GM23338 (cell line): ENCODE data around the gene GALNT7. TPM values are rescaled to one million over a fixed set of nuclear protein-coding genes. Genes with fewer than 3 reads are reported as not detected.
"Not testable (repeated sequence)": the region's sequence is repeated elsewhere in the genome, so short reads cannot be mapped to it uniquely, and the experiment has no call there.

Experiments used
- ATAC-seq: fragments of 200-7000 bp; cut with Tn5 transposase; 3 replicates; pipeline ENCODE4 v1.9.1; 2020
- DNase-seq: peaks from one replicate; pipeline ENCODE4 v3.0.0-alpha.2; 2015; ENCODE audit warnings: low spot score
- H2AFZ ChIP-seq: fragments of 200-600 bp; sonication (generic); 2 replicates; pipeline ENCODE4 v1.8.0; 2016; ENCODE audit warnings: antibody characterized with exemption, mild to moderate bottlenecking, moderate library complexity
- H3F3A ChIP-seq: fragments of 200-600 bp; sonication (generic); replicated peaks from 2 replicates; pipeline ENCODE4 v1.8.0; 2017; ENCODE audit warnings: antibody characterized with exemption, mixed run types, low read depth
- H3K27ac ChIP-seq: fragments of 200-600 bp; sonication (generic); 2 replicates; pipeline ENCODE4 v1.6.1; 2016; ENCODE audit warnings: low read depth
- H3K27me3 ChIP-seq: fragments of 200-600 bp; sonication (generic); 2 replicates; pipeline ENCODE4 v1.8.0; 2016; ENCODE audit warnings: mild to moderate bottlenecking, mixed run types, moderate library complexity; ENCODE audit not compliant: insufficient read depth
- H3K36me3 ChIP-seq: fragments of 200-600 bp; sonication (generic); 2 replicates; pipeline ENCODE4 v1.8.0; 2016; ENCODE audit warnings: mild to moderate bottlenecking; ENCODE audit not compliant: insufficient read depth
- H3K4me1 ChIP-seq: fragments of 200-600 bp; sonication (generic); 2 replicates; pipeline ENCODE4 v1.8.0; 2016; ENCODE audit warnings: mild to moderate bottlenecking, moderate library complexity; ENCODE audit not compliant: insufficient read depth
- H3K4me2 ChIP-seq: fragments of 200-600 bp; sonication (generic); 2 replicates; pipeline ENCODE4 v1.7.1; 2017; ENCODE audit warnings: mixed run types
- H3K4me3 ChIP-seq: fragments of 200-600 bp; sonication (generic); 2 replicates; pipeline ENCODE4 v1.6.1; 2016; ENCODE audit warnings: mixed run types
- H3K79me2 ChIP-seq: fragments of 200-600 bp; sonication (generic); replicated peaks from 2 replicates; pipeline ENCODE4 v1.8.0; 2017; ENCODE audit warnings: mild to moderate bottlenecking; ENCODE audit not compliant: insufficient read depth
- H3K9me2 ChIP-seq: fragments of 200-600 bp; sonication (generic); 2 replicates; pipeline ENCODE4 v1.8.0; 2017; ENCODE audit not compliant: insufficient read depth
- H4K20me1 ChIP-seq: fragments of 200-600 bp; sonication (generic); replicated peaks from 2 replicates; pipeline ENCODE4 v1.8.0; 2017; ENCODE audit warnings: mild to moderate bottlenecking; ENCODE audit not compliant: insufficient read depth
- H3K27ac Mint-ChIP-seq: 2 replicates; pipeline ENCODE4 v1.8.0; 2020; ENCODE audit warnings: inconsistent platforms, mild to moderate bottlenecking, moderate library complexity, mixed read lengths
- H3K27me3 Mint-ChIP-seq: 3 replicates; pipeline ENCODE4 v1.8.0; 2022; ENCODE audit warnings: low read depth, mild to moderate bottlenecking, moderate library complexity, mixed read lengths, inconsistent platforms; ENCODE audit not compliant: insufficient read depth, poor library complexity
- H3K36me3 Mint-ChIP-seq: 3 replicates; pipeline ENCODE4 v1.8.0; 2021; ENCODE audit warnings: low read depth, mild to moderate bottlenecking, inconsistent platforms, moderate library complexity, mixed read lengths
- H3K4me1 Mint-ChIP-seq: 3 replicates; pipeline ENCODE4 v1.8.0; 2020; ENCODE audit warnings: mild to moderate bottlenecking, inconsistent platforms, mixed read lengths
- H3K4me3 Mint-ChIP-seq: 3 replicates; pipeline ENCODE4 v1.8.0; 2021; ENCODE audit warnings: moderate library complexity, mild to moderate bottlenecking, inconsistent platforms, mixed read lengths
- H3K9me3 Mint-ChIP-seq: 3 replicates; pipeline ENCODE4 v1.8.0; 2020; ENCODE audit warnings: moderate library complexity, mild to moderate bottlenecking, inconsistent platforms, mixed read lengths
- CREB1 ChIP-seq: fragments of 250-450 bp; sonication (Bioruptor Pico); IDR thresholded peaks from 2 replicates; pipeline ENCODE4 v1.5.0; 2020; ENCODE audit warnings: low read depth, mild to moderate bottlenecking, moderate library complexity
- CTCF ChIP-seq, 2 experiments: fragments of 200-600 bp in 1 of 2; sonication (generic) in 1 of 2; conservative IDR thresholded peaks; 2 replicates each; pipeline versions ENCODE4 v1.5.1 to v1.6.1; 2016 to 2017; ENCODE audit warnings: antibody characterized with exemption in 2 of 2, low read depth in 2 of 2, mild to moderate bottlenecking in 2 of 2, moderate library complexity in 1 of 2
- EZH2 ChIP-seq: fragments of 200-600 bp; sonication (generic); IDR thresholded peaks from one replicate; pipeline ENCODE4 v1.8.0; 2017; ENCODE audit warnings: antibody characterized with exemption, mild to moderate bottlenecking, low read depth; ENCODE audit not compliant: unreplicated experiment
- JUNB ChIP-seq: IDR thresholded peaks from one replicate; pipeline ENCODE4 v1.6.1; 2016; ENCODE audit warnings: antibody characterized with exemption; ENCODE audit not compliant: unreplicated experiment
- POLR2AphosphoS5 ChIP-seq: IDR thresholded peaks from 2 replicates; pipeline ENCODE4 v1.6.1; 2016; ENCODE audit warnings: antibody characterized with exemption, low read depth
- STAT1 ChIP-seq: IDR thresholded peaks from one replicate; pipeline ENCODE4 v1.6.1; 2016; ENCODE audit warnings: antibody characterized with exemption; ENCODE audit not compliant: unreplicated experiment
- ZNF331 ChIP-seq: fragments of 250-450 bp; sonication (Bioruptor Pico); IDR thresholded peaks from 2 replicates; pipeline ENCODE4 v1.5.0; 2020; ENCODE audit warnings: low read depth, mild to moderate bottlenecking, moderate library complexity
- ZNF462 ChIP-seq: fragments of 250-450 bp; sonication (Bioruptor Pico); IDR thresholded peaks from 2 replicates; pipeline ENCODE4 v1.5.0; 2020; ENCODE audit warnings: mild to moderate bottlenecking, moderate library complexity
- polyA plus RNA-seq: library from polyadenylated mRNA; unstranded; fragments of >200 nt; fragmentation: Nextera tagmentation; extraction: Ambion mirVana; gene quantifications from 2 replicates; pipeline ENCODE4 v1.2.1, GENCODE V29; 2016
- total RNA-seq: library from RNA; depleted of rRNA; stranded (reverse); fragments of >200 nt; shearing (Covaris generic); gene quantifications from 2 replicates; pipeline ENCODE4 v1.2.3, GENCODE V29; 2014

GALNT7 gene
- total and polyA plus RNA-seq, 2 experiments from 2014 or later, result 31.8 to 72.2 TPM

- peaks cover 38% of the 10 kb centered on the region for H3K4me1 Mint-ChIP-seq
- no peak for DNase-seq
- ATAC-seq, result no peak
- TF ChIP-seq ZNF462 (CRISPR knock-in tag) (no peak), JUNB (no peak)
- no peaks in the 10 kb centered on the region for H3K9me2 ChIP-seq
- H3K36me3 Mint-ChIP-seq, result peaks cover 28% of the 10 kb centered on the region
- H3K4me3 ChIP-seq, result no peak overlapping the region
- no peak overlapping the region for H2AFZ ChIP-seq
- no peak overlapping the region for H3K27ac ChIP-seq
- H3K36me3 ChIP-seq, result no peaks in the 10 kb centered on the region
- no peaks in the 10 kb centered on the region for H3K27me3 ChIP-seq
- H3K4me2 ChIP-seq, result no peak overlapping the region
- peaks cover 5% of the 10 kb centered on the region; the same call in 1 of the 2 replicates for H4K20me1 ChIP-seq
- peaks cover 97% of the 10 kb centered on the region for H3K79me2 ChIP-seq
- H3K4me3 Mint-ChIP-seq, result no peak overlapping the region
- H3F3A ChIP-seq, result no peaks in the 10 kb centered on the region
- peaks cover 10% of the 10 kb centered on the region for H3K4me1 ChIP-seq
- H3K9me3 Mint-ChIP-seq, result peaks cover 19% of the 10 kb centered on the region
- no peak overlapping the region for H3K27ac Mint-ChIP-seq
- H3K27me3 Mint-ChIP-seq, result peaks cover 9% of the 10 kb centered on the region
Measured at GRCh38 chr4:173181848-173182247, 13.2 kb downstream of the GALNT7 start.

GRCh38 chr4:173182403-173182802 lies 13.8 kb downstream of the GALNT7 start:
- no peak overlapping the region for H3K4me3 Mint-ChIP-seq
- peaks cover 19% of the 10 kb centered on the region for H3K9me3 Mint-ChIP-seq
- no peaks in the 10 kb centered on the region for H3K27me3 ChIP-seq
- H3K4me3 ChIP-seq, result no peak overlapping the region
- H3K79me2 ChIP-seq, result peaks cover 97% of the 10 kb centered on the region
- DNase-seq (no peak), ATAC-seq (no peak)
- peaks cover 34% of the 10 kb centered on the region for H3K4me1 Mint-ChIP-seq
- no peak overlapping the region for H3K27ac ChIP-seq
- peaks cover 9% of the 10 kb centered on the region for H3K27me3 Mint-ChIP-seq
- no peaks in the 10 kb centered on the region for H3F3A ChIP-seq
- H3K4me1 ChIP-seq, result peaks cover 8% of the 10 kb centered on the region
- TF ChIP-seq POLR2AphosphoS5 (no peak), CREB1 (no peak), STAT1 (no peak), CTCF (conservative IDR thresholded peaks at IDR 0.05; ENCODE audit: low read depth in 2 of 2) (no peak), ZNF331 (CRISPR knock-in tag) (no peak), JUNB (no peak), EZH2 (no peak)
- H4K20me1 ChIP-seq, result peaks cover 7% of the 10 kb centered on the region; the same call in 1 of the 2 replicates
- no peaks in the 10 kb centered on the region for H3K36me3 ChIP-seq
- H3K9me2 ChIP-seq, result no peaks in the 10 kb centered on the region
- H3K36me3 Mint-ChIP-seq, result peaks cover 28% of the 10 kb centered on the region
- H3K27ac Mint-ChIP-seq, result peak overlapping the region; percentile 44; the same call in 1 of the 2 replicates
- H3K4me2 ChIP-seq, result no peak overlapping the region
- H2AFZ ChIP-seq, result no peak overlapping the region

GRCh38 chr4:173183659-173184247 lies 15.1 kb downstream of the GALNT7 start:
- not testable (repeated sequence) for H3K9me2 ChIP-seq, ATAC-seq, DNase-seq, H3K27ac ChIP-seq, H3K36me3 ChIP-seq, H2AFZ ChIP-seq, H3K4me3 ChIP-seq, H3K4me2 ChIP-seq, H3K27me3 Mint-ChIP-seq, H4K20me1 ChIP-seq, H3K4me3 Mint-ChIP-seq, H3F3A ChIP-seq, H3K27me3 ChIP-seq, H3K27ac Mint-ChIP-seq
- peaks cover 19% of the 10 kb centered on the region for H3K9me3 Mint-ChIP-seq
- Histone ChIP-seq H3K79me2 (peaks cover 97% of the 10 kb centered on the region), H3K4me1 (peaks cover 17% of the 10 kb centered on the region)
- peaks cover 28% of the 10 kb centered on the region for H3K36me3 Mint-ChIP-seq
- H3K4me1 Mint-ChIP-seq, result peaks cover 38% of the 10 kb centered on the region
